TTC549 (cell line): ENCODE measurements around the gene SLC6A1.

ENCODE experiments used
- FAIRE-seq: peaks from 2 replicates; lab custom pipeline; 2012; peaks lifted over from hg19 to GRCh38; lab: Jason Lieb, UNC

The SLC6A1 gene

DNA sequence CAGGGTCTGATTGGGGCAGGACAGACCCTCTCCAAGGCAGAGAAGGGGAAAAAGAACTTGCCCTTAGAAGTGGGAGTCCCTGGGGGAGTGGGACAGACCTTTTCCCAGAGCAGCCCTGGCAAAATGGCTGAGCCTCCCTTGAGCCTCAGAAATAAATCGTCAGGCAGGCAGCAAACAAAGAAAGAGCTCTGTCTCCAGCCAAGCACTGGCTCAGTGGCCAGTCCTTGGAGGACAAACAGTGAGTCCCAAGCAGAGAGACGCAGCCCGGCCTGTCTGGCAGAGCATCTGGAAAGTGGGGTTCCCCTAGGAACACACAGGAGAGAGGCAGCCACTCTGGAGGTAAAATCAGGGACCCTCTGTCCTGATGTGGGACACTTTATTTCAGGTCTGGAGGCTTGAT lies 1.8 kb downstream of the SLC6A1 start:
- no peak for FAIRE-seq

- no peak for FAIRE-seq
These were observed 3.3 kb downstream of the SLC6A1 start for GRCh38 chr3:10995871-10996270.

GRCh38 chr3:10996345-10997013 lies 3.9 kb downstream of the SLC6A1 start:
- no peak for FAIRE-seq

DNA sequence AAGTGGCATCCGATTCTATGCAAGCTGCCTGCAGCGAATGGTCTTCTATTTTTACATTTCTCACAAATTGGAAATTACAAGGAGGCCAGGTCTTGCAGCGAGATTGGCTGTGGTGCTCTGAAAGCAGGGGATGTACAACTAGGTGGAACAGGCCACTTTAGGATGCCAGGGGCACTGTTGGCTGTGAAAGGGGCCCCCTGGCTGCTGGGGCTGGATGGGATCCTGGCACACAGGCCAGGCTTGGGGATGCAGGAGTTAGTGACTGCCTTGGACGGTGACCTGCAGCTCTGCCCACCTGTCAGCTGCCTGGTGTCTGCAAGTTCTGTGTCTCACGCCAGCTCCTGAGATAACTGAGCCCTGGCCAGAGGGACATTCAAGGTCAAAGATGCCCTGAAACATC lies 4.6 kb downstream of the SLC6A1 start:
- FAIRE-seq = no peak

- no peak for FAIRE-seq
These were observed 6.0 kb downstream of the SLC6A1 start for GRCh38 chr3:10998542-10998941.

DNA sequence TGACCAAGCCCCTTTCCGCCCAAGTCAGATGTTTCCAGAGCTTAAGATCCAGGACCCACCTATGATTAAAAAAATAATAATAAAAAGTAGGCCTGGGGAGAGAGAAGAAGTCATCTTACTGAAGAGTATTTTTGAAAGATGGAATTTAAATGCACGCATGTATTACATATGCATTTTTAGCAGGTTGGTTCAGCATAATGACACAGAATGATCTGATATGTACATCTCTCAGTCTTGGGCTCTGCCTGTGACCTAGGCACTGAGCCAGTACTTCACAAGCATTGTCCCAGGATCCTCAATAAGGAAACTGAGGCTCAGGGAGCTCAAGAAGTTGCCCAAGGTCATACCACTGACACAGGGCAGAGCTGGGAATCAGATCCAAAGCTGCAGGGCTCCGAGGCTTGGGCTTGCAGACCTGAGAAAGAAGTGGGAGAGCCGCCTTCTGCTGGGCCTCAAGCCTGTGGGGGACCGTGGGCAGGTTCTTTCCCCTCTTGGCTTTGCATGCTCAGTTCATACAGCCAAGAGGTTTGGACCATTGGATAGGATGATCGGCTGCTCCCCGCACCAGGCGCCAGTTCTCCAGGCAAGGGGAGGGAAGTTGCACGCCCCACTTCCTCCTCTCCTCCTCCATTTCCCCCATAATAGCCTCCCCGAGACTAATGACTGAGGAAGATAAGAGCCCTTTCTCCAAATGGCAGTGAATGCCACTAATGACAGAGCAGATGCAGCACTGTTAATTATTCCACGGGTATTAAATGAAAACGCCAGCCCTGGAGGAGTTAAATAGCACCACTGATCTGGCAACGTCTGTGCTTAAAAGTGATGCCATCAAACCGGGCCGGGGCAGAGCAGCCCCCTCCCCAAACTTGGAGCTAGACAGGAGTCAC lies 6.9 kb downstream of the SLC6A1 start:
- FAIRE-seq = no peak

- FAIRE-seq = no peak
These were observed 8.0 kb downstream of the SLC6A1 start for GRCh38 chr3:11000528-11000927.

DNA sequence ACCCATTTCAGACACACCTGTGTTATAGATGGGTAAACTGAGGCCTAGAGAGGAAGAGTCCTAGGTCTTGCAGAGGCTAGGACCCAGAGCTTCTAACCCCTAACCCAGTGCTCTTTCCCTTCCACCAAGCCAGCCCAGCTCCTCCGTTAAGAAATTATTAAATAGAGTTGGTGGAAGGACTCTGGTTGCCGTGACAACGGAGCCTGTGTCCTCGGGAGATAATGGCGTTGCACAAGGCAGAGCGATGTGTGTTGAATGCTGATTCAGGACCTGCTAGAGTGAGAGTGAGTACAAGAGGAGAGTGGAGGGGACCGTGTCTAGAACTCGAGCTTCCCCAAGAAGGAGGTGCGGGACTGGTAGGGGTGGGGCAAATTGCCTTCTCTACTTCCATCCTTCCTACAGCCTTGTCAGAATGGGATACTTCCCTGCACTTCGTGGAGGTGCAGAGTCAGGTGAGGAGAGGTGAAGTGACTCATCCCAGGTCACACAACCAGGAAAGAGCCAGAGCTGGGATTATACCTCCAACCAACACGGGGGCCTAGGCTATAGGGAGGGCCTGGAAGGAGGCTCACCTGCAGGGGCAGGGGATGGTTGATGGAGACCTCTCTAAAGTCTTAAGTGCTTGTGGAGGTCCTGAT lies 8.6 kb downstream of the SLC6A1 start:
- FAIRE-seq = no peak

GRCh38 chr3:11001658-11002021 lies 9.1 kb downstream of the SLC6A1 start:
- FAIRE-seq = no peak

DNA sequence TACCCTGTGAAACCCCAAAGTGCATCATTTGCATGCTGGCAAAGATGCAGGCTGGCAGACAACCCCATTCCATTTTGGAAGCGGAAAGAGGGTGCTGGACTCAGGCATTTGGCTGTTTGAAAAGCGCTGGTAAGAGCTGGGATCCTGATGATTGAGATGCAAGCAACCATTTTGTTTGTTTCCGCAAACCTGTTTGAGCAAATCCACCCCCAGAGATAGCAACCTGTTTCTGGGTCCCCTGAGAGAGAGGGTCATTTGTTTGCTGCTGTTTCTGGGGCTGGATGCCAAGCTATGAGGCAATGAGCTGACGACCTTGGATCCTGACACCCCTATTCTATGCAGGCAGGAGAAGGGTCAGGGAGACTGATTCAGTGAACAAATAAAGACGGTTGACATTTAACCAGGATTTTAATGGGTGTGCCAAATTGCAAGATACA lies 9.8 kb downstream of the SLC6A1 start:
- no peak for FAIRE-seq

GRCh38 chr3:11004563-11004962 lies 12.0 kb downstream of the SLC6A1 start:
- no peak for FAIRE-seq

GRCh38 chr3:11005686-11006256 lies 13.2 kb downstream of the SLC6A1 start:
- FAIRE-seq = no peak

DNA sequence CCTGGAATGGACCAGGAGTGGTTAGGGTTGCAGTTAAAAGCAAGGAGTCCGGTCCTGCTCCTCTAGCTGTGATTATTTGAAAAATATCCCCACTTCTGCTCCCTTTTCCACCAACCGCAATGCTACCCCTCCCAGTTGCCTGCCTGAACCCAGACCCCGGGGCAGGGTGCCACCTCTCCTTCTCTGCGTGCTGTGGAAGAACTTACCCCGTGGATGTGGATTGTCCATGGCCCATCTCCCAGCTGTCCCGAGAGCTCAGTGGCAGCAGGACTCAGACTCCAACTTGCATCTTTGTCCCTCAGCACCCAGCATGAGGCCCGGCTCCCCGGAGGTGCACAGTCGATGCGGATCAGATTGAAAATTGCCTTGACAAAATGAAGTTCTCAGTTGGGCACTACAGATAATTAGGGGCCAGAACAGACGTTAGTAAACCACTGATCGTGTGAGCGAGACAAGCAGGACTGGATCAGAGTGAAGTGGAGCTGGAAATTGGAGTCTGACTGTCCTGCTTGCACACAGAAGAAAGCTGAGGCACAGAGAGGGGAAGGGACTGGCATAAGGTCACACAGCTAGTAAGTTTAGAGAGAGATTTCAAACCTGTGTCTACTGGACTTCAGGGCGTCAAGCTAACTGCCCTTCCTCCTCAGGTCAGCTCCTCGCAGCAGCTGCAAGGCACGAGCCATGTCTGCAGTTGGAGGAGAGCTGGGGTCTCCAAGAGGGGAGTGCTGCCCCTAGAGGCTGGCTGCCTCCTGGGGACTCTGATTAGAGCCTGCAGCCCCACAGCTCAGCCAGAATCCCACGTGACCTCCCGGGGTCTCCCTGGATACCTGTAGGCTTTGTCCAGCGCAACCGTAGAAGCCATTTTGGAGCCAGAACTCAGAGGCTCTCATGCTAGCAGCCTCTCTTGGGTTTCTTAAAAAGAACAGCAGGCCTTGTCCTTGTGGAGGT lies 14.7 kb downstream of the SLC6A1 start:
- FAIRE-seq = no peak

- FAIRE-seq = no peak
These were observed 17.4 kb downstream of the SLC6A1 start for GRCh38 chr3:11009898-11010297.

DNA sequence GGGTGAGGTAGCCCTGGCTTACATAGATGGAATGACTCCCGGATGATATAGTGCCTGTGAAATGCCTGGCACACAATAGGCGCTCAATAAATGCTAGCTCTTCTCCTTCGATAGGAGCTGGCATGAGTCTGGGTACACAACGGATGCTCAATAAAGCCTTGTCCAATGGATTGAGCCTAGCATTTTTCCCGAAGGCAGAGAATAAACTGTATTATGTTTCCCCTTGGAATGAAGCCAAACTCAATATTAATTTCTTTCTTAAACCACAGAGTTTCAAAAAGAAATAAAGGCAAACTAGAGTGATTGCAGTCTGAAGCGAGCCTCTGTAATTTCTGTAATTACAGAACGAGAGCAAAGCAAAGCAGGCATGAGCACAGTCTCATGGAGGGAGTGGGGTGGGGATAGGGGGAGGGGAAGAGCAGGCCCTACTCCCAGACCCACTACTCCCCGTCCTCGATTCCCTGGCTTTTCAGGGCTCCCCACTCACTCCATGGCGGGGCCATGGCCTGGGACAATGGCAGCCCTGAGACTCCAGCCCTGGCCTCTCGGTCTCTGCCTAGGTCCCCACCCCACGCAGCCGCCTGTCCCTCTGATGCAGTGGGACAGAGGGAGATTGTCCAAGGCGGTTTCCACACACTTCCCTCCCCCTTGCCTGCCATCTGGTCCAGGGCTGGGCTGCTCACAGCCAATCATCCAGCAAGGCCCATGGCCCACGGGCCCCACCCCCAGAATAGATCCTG lies 18.0 kb downstream of the SLC6A1 start:
- FAIRE-seq = no peak

DNA sequence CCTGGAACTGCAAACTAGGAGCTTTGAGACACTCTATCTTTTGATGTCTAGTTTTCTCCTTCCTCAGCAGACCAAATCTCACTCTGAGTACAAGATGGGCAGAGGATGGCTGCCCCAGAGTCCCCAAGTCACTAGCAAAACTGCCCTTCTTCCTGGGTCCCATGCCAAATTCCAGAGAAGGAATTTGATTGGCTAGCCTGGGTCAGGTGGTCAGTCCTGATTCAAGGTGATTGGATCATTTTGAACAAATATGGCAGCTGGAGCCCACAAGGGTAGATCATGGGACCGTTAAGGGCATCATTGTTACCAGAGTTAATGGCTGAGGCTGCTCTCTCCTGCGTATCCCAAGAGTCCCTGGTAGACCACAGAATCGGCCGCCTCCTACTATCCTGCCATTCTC lies 21.7 kb downstream of the SLC6A1 start:
- FAIRE-seq = no peak

GRCh38 chr3:11014752-11015151 lies 22.2 kb downstream of the SLC6A1 start:
- no peak for FAIRE-seq

GRCh38 chr3:11015369-11015768 lies 22.8 kb downstream of the SLC6A1 start:
- FAIRE-seq = no peak

GRCh38 chr3:11016727-11017126 lies 24.2 kb downstream of the SLC6A1 start:
- FAIRE-seq = no peak

GRCh38 chr3:11019116-11019819 lies 26.7 kb downstream of the SLC6A1 start:
- FAIRE-seq = no peak
